HG02981 (cell line): ENCODE data around the gene ARMC9.
"Not testable (repeated sequence)": the region's sequence is repeated elsewhere in the genome, so short reads cannot be mapped to it uniquely, and the experiment has no call there.

Source experiments
- ATAC-seq: cut with Tn5 transposase; IDR thresholded peaks from one replicate; pipeline ENCODE4 v1.9.1; 2021; ENCODE audit warnings: mild to moderate bottlenecking, moderate library complexity; ENCODE audit not compliant: unreplicated experiment

The ARMC9 gene

GRCh38 chr2:231241755-231242507 lies 43.5 kb downstream of the ARMC9 start:
- ATAC-seq = no peak

GRCh38 chr2:231243866-231244265 lies 45.4 kb downstream of the ARMC9 start:
- ATAC-seq = no peak

- no peak for ATAC-seq
Measured at GRCh38 chr2:231244382-231245248, 46.2 kb downstream of the ARMC9 start.

- no peak for ATAC-seq
Measured at GRCh38 chr2:231245249-231246094, 47.0 kb downstream of the ARMC9 start.

GRCh38 chr2:231246171-231246842 lies 47.9 kb downstream of the ARMC9 start:
- ATAC-seq = no peak

- no peak for ATAC-seq
Measured at GRCh38 chr2:231250146-231250545, 51.7 kb downstream of the ARMC9 start.

GRCh38 chr2:231250698-231251097 lies 52.3 kb downstream of the ARMC9 start:
- ATAC-seq = no peak

- not testable (repeated sequence) for ATAC-seq
Measured at GRCh38 chr2:231253292-231253691, 54.9 kb downstream of the ARMC9 start.

- ATAC-seq = no peak
Measured at GRCh38 chr2:231256494-231256893, 58.1 kb downstream of the ARMC9 start.

- ATAC-seq = no peak
Measured at GRCh38 chr2:231257763-231258162, 59.3 kb downstream of the ARMC9 start.

- ATAC-seq = no peak
Measured at GRCh38 chr2:231258701-231259100, 60.3 kb downstream of the ARMC9 start.

GRCh38 chr2:231259104-231259503 lies 60.7 kb downstream of the ARMC9 start:
- ATAC-seq = no peak

- ATAC-seq = no peak
Measured at GRCh38 chr2:231260442-231261208, 62.2 kb downstream of the ARMC9 start.

- ATAC-seq = no peak
Measured at GRCh38 chr2:231263118-231263831, 64.8 kb downstream of the ARMC9 start.

GRCh38 chr2:231270221-231271114 lies 72.0 kb downstream of the ARMC9 start:
- no peak for ATAC-seq

GRCh38 chr2:231272991-231273390 lies 74.6 kb downstream of the ARMC9 start:
- ATAC-seq = no peak

GRCh38 chr2:231276987-231277386 lies 78.6 kb downstream of the ARMC9 start:
- ATAC-seq = no peak

GRCh38 chr2:231277962-231278361 lies 79.5 kb downstream of the ARMC9 start:
- ATAC-seq = no peak
